Endothelial cell of umbilical vein (primary cell): Measurements from ENCODE around the gene KCTD5. TPM values are rescaled to one million over a fixed set of nuclear protein-coding genes. Genes with fewer than 3 reads are reported as not detected.
"Not testable (repeated sequence)": the region's sequence is repeated elsewhere in the genome, so short reads cannot be mapped to it uniquely, and the experiment has no call there.

Experiments
- BruUV-seq: library from RNA; stranded (reverse); fragments of 400-500 nt; replicated peaks from 2 replicates; lab custom pipeline; 2021; lab: Mats Ljungman, UMichigan
- CTCF ChIA-PET: fragments of 300-600, 350-600 bp; sonication (Branson Sonifier 250); formaldehyde crosslinking; loops from one replicate; lab custom pipeline; 2021; ENCODE audit warnings: antibody characterized with exemption, inconsistent platforms; lab: Charles Lee
- POLR2A ChIA-PET: fragments of 300-600, 350-600 bp; sonication (Branson Sonifier 250); formaldehyde crosslinking; loops from one replicate; lab custom pipeline; 2021; ENCODE audit warnings: antibody characterized with exemption, inconsistent platforms; lab: Charles Lee
- DNase-seq: peaks from one replicate; pipeline ENCODE4 v3.0.0-alpha.2; 2011; ENCODE audit warnings: low read depth, low spot score
- FAIRE-seq: peaks from 2 replicates; lab custom pipeline; 2011; peaks lifted over from hg19 to GRCh38; lab: Jason Lieb, UNC
- H2AFZ ChIP-seq: 2 replicates; pipeline ENCODE4 v1.6.0; 2012; ENCODE audit warnings: low read depth, low read length, control low read depth, inconsistent platforms
- H3K27ac ChIP-seq: 2 replicates; pipeline ENCODE4 v1.5.1; 2011; ENCODE audit warnings: low read depth, mild to moderate bottlenecking, control low read depth, low read length, moderate library complexity; ENCODE audit not compliant: insufficient read depth
- H3K27me3 ChIP-seq, 2 experiments: 2 replicates each; pipeline versions ENCODE4 v1.6.0 to v1.6.1; 2011; ENCODE audit warnings: low read length in 2 of 2, mixed read lengths in 1 of 2; ENCODE audit not compliant: control insufficient read depth in 2 of 2, insufficient read depth in 2 of 2
- H3K36me3 ChIP-seq, 2 experiments: 2 replicates in 1 of 2; 3 replicates in 1 of 2; pipeline ENCODE4 v1.5.1; 2011; ENCODE audit warnings: low read length in 2 of 2, mild to moderate bottlenecking in 1 of 2, moderate library complexity in 1 of 2; ENCODE audit not compliant: control insufficient read depth in 2 of 2, insufficient read depth in 2 of 2; ENCODE audit errors: extremely low read depth in 1 of 2
- H3K4me1 ChIP-seq: 3 replicates; pipeline ENCODE4 v1.5.1; 2011; ENCODE audit warnings: mild to moderate bottlenecking, low read length; ENCODE audit not compliant: control insufficient read depth, insufficient read depth; ENCODE audit errors: extremely low read depth
- H3K4me2 ChIP-seq: 2 replicates; pipeline ENCODE4 v1.6.1; 2011; ENCODE audit warnings: low read length, control low read depth, mixed read lengths; ENCODE audit not compliant: insufficient read depth
- H3K4me3 ChIP-seq, 3 experiments: fragments of 200-600 bp in 1 of 3; sonication (generic), shearing (Covaris generic) in 1 of 3; replicated peaks in 1 of 3; 2 replicates each; pipeline ENCODE4 v1.5.1; 2011 to 2016; ENCODE audit warnings: control low read depth in 3 of 3, low read length in 3 of 3, mild to moderate bottlenecking in 2 of 3, inconsistent platforms in 1 of 3, low read depth in 1 of 3, moderate library complexity in 1 of 3; ENCODE audit not compliant: insufficient read depth in 1 of 3
- H3K79me2 ChIP-seq: 2 replicates; pipeline ENCODE4 v1.6.0; 2012; ENCODE audit warnings: low read length, inconsistent platforms; ENCODE audit not compliant: control insufficient read depth, insufficient read depth
- H3K9ac ChIP-seq: replicated peaks from 2 replicates; pipeline ENCODE3; 2011; ENCODE audit warnings: low read length, control low read depth; ENCODE audit not compliant: insufficient read depth; ENCODE audit errors: extremely low read depth
- H3K9me1 ChIP-seq: replicated peaks from 3 replicates; pipeline ENCODE4 v1.6.0; 2011; ENCODE audit warnings: mild to moderate bottlenecking, low read length; ENCODE audit not compliant: control insufficient read depth, insufficient read depth; ENCODE audit errors: extremely low read depth
- H3K9me3 ChIP-seq: replicated peaks from 2 replicates; pipeline ENCODE4 v1.5.1; 2012; ENCODE audit warnings: low read length, inconsistent platforms; ENCODE audit not compliant: control insufficient read depth, insufficient read depth
- H4K20me1 ChIP-seq: replicated peaks from 2 replicates; pipeline ENCODE3; 2011; ENCODE audit warnings: mild to moderate bottlenecking, low read length; ENCODE audit not compliant: control insufficient read depth, insufficient read depth; ENCODE audit errors: extremely low read depth
- EZH2 ChIP-seq: IDR thresholded peaks from 2 replicates; pipeline ENCODE4 v1.6.1; 2012; ENCODE audit warnings: borderline replicate concordance, low read depth, mild to moderate bottlenecking, moderate library complexity, low read length, inconsistent platforms; ENCODE audit not compliant: severe bottlenecking
- FOS ChIP-seq: IDR thresholded peaks from 2 replicates; pipeline ENCODE4 v1.6.1; 2011; ENCODE audit warnings: mild to moderate bottlenecking, low read length, moderate library complexity, borderline replicate concordance; ENCODE audit not compliant: insufficient read depth
- GATA2 ChIP-seq: IDR thresholded peaks from 2 replicates; pipeline ENCODE4 v1.7.0; 2011; ENCODE audit warnings: low read depth, mild to moderate bottlenecking, moderate library complexity, mixed read lengths, low read length; ENCODE audit not compliant: insufficient read length, insufficient read depth
- JUN ChIP-seq: IDR thresholded peaks from 2 replicates; pipeline ENCODE4 v1.6.1; 2011; ENCODE audit warnings: borderline replicate concordance, low read depth; ENCODE audit not compliant: insufficient read length, insufficient read depth
- MAX ChIP-seq: IDR thresholded peaks from 2 replicates; pipeline ENCODE4 v1.6.1; 2011; ENCODE audit not compliant: insufficient read depth, insufficient read length
- POLR2AphosphoS5 ChIP-seq: IDR thresholded peaks from 2 replicates; pipeline ENCODE4 v1.6.1; 2012; ENCODE audit warnings: low read depth, mild to moderate bottlenecking, control low read depth, low read length, moderate library complexity; ENCODE audit not compliant: insufficient read depth
- dilution Hi-C: fragments of 300-500 bp; cut with MboI; formaldehyde crosslinking; loops from one replicate; pipeline ENCODE4 v1.15.0; 2019; ENCODE audit warnings: low sequenced_read_pairs; ENCODE audit not compliant: extremely low pct_ligation_motif_present
- intact Hi-C: fragments of 100-400 bp; cut with micrococcal nuclease; formaldehyde crosslinking; loops from one replicate; pipeline ENCODE4 v1.10.0; 2022
- polyA plus RNA-seq, 4 experiments: library from polyadenylated mRNA; depleted of rRNA in 3 of 4; stranded (reverse) in 3 of 4; unstranded in 1 of 4; fragments of >200 nt; gene quantifications; 2 replicates each; pipeline versions ENCODE4 v1.2.1 to v1.2.3, GENCODE V29; 2011 to 2012; ENCODE audit warnings: missing spikeins in 1 of 4
- total RNA-seq: library from RNA; stranded (reverse); gene quantifications from 2 replicates; pipeline ENCODE4 v1.2.3, GENCODE V29; 2021

Gene KCTD5
- total and polyA plus RNA-seq, 2 donors (not counting 3 experiments of a cell fraction or from before 2014, with no cell fraction given), result 32.2 to 42.0 TPM

DNA sequence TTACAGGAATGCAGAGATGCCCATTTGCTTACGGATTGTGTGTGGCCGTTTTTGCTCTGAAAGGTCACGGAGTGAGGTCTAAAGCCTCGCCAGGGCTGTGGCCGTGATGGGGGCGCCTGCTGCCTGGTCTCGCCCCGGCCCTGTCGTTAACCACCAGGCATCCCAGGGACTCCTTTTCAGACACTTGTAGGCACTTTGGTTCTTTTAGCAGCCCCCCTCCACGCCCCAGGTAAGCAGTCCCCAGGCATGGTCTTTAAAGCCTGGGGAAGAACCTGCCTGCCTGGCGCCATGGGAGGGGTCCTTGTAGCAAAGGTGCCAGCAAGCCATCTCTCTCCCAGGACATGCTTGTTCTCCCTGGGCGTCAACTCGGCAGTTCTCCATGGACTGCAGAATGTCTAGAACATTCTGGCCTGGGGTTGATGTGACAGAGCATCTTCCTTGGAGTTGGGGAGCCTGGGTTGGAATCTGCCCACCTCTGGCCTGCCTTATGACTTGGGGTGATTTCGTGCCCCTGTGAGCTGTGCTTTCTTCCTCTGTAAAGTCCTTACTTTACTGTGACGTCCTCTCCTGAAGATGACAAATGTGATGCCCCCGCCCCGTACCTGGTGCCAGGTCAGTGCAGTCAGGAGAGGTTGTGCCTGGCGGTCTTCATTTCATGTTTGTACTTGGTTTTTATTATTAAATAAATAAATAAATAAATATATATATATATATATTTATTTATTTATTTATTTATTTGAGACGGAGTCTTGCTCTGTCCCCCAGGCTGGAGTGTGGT, 5.4 kb downstream of the KCTD5 start:
- ChIA-PET POLR2A (no interaction called here), CTCF (no interaction called here)
- H3K9me1 ChIP-seq, result no peaks in the 10 kb centered on the region
- H3K79me2 ChIP-seq, result peaks cover 39% of the 10 kb centered on the region
- H3K9ac ChIP-seq, result no peak overlapping the region
- no TSS peak for BruUV-seq
- H3K4me1 ChIP-seq, result peaks cover 2% of the 10 kb centered on the region
- H3K27ac ChIP-seq, result no peak overlapping the region
- dilution Hi-C loops (no loop called here), intact Hi-C loops (no loop called here)
- no peaks in the 10 kb centered on the region for H4K20me1 ChIP-seq
- no peaks in the 10 kb centered on the region for H3K9me3 ChIP-seq
- FAIRE-seq, result no peak
- TF ChIP-seq JUN (no peak), MAX (no peak), FOS (no peak), GATA2 (no peak), EZH2 (no peak), POLR2AphosphoS5 (no peak)
- H3K4me3 ChIP-seq, result no peak overlapping the region
- H3K27me3 ChIP-seq, result no peaks in the 10 kb centered on the region
- peaks cover 0 to 7% of the 10 kb centered on the region in 2 experiments for H3K36me3 ChIP-seq
- H3K4me2 ChIP-seq, result no peak overlapping the region
- no peak overlapping the region for H2AFZ ChIP-seq
- no peak for DNase-seq

GRCh38 chr16:2689422-2689821, 7.1 kb downstream of the KCTD5 start:
- CTCF ChIA-PET, H4K20me1 ChIP-seq, H3K4me1 ChIP-seq, intact Hi-C loops, H3K27me3 ChIP-seq, H3K9ac ChIP-seq, H3K4me3 ChIP-seq, H3K9me1 ChIP-seq, H3K4me2 ChIP-seq, FAIRE-seq, dilution Hi-C loops, BruUV-seq, DNase-seq, H3K9me3 ChIP-seq, H2AFZ ChIP-seq, H3K36me3 ChIP-seq, POLR2A ChIA-PET, H3K27ac ChIP-seq: not testable (repeated sequence)
- H3K79me2 ChIP-seq, result peaks cover 30% of the 10 kb centered on the region
